ENCODE data around the gene ANKRD42. TPM values are rescaled to one million over a fixed set of nuclear protein-coding genes. Genes with fewer than 3 reads are reported as not detected.
"Not testable (repeated sequence)": the region's sequence is repeated elsewhere in the genome, so short reads cannot be mapped to it uniquely, and the experiment has no call there.

Gene ANKRD42
- total RNA-seq, 2 experiments from 2014 or later, result 3.8 to 5.4 TPM

DNA sequence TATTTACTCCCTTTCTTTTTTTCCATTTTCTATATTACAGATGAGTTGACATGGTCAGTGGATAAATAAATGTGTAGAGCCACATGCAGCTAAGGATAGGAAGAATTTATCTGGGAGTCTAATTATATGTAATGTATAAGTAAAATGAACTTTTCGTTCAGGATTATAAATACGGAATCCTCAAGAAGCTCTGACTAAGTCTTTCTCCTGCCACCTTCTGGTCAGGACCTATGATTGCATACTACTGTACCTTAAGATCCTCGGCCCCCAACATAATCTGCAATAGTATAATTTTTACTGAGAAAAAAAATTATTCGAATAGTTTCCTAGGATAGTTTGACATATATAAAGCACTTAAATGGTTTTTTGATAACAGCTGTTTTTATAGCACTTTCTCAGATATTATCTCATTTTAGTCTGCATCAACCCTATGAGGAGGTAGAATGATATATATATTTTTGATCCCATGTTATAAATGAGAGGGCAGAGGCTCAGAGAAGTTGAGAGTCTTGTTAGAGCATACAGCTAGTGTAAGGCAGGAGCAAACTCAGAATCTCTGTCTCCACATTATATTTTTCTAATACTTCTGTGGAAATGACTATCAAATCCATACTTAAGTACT, 56.6 kb downstream of the ANKRD42 start:
- Mint-ChIP-seq H3K27me3 (no peaks in the 10 kb centered on the region), H3K4me1 (ENCODE audit: low read depth) (no peaks in the 10 kb centered on the region), H3K9me3 (no peaks in the 10 kb centered on the region), H3K4me3 (no peak overlapping the region), H3K36me3 (no peaks in the 10 kb centered on the region), H3K27ac (no peak overlapping the region)
- POLR2A ChIA-PET, result no interaction called here
- CTCF ChIA-PET, result interaction anchor here (0.7 to 3.8 kb wide), 39 partner anchors 8 to 570 kb away, joined by 3 to 36 read pairs (median 5); partner anchors contain the start of genes CCDC90B and DDIAS
- intact Hi-C loops (cut with micrococcal nuclease), result loop anchor here (1.0 to 2.0 kb wide), 3 partner anchors 55 to 383 kb away; no protein-coding TSS in a partner anchor
- DNase-seq, result no peak

DNA sequence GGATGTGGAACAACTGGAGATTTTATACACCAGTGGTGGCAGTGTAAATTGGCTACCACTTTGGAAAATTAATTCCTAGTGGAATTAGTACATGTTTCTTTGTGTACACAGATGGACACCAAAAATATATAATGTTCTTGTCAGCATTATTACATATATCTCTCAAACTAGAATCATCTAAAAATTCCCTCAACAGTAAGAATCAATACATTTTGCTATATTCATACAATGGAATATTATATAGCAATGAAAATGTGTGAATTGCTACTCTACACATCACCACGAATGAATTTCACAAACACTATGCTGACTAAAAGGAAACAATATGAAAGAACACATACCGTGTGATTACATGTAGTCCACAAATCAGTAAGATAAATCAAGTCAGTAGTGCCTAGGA, 58.8 kb downstream of the ANKRD42 start:
- Mint-ChIP-seq H3K4me3 (no peak overlapping the region), H3K36me3 (no peaks in the 10 kb centered on the region), H3K27ac (no peak overlapping the region), H3K4me1 (ENCODE audit: low read depth) (no peaks in the 10 kb centered on the region), H3K9me3 (no peaks in the 10 kb centered on the region), H3K27me3 (no peaks in the 10 kb centered on the region)
- ChIA-PET POLR2A (no interaction called here), CTCF (interaction anchor here (1.3 kb wide), 1 partner anchor 385 kb away, joined by 5 read pairs; no protein-coding TSS in a partner anchor)
- intact Hi-C loops (cut with micrococcal nuclease), result no loop called here
- no peak for DNase-seq

DNA sequence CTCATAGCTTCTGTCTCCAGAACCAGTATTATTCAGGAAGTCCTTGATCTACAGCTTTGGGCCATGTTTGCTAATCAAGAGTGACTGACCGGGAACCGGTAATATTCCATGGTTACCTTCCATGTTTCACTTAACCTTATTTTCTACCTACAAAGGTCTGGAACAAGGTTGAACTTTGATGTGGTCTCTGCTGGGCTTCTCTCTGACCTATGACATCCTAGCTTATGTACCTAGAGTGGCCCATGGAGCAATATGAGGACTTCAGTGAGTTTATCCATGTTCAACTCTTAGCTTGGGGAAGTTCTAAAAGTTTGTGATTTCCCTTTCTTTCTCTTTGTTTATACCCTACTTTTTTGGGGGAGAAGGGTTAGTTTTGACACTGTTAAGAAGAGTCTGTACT, 59.4 kb downstream of the ANKRD42 start:
- no peak overlapping the region for H3K27ac Mint-ChIP-seq
- no peaks in the 10 kb centered on the region for H3K27me3 Mint-ChIP-seq
- no peak for DNase-seq
- peaks cover 3% of the 10 kb centered on the region for H3K36me3 Mint-ChIP-seq
- H3K4me3 Mint-ChIP-seq, result no peak overlapping the region
- no peaks in the 10 kb centered on the region for H3K9me3 Mint-ChIP-seq
- ChIA-PET CTCF (interaction anchor here (1.3 kb wide), 1 partner anchor 385 kb away, joined by 5 read pairs; no protein-coding TSS in a partner anchor), POLR2A (no interaction called here)
- no peaks in the 10 kb centered on the region for H3K4me1 Mint-ChIP-seq (ENCODE audit: low read depth)
- intact Hi-C loops (cut with micrococcal nuclease), result no loop called here

DNA sequence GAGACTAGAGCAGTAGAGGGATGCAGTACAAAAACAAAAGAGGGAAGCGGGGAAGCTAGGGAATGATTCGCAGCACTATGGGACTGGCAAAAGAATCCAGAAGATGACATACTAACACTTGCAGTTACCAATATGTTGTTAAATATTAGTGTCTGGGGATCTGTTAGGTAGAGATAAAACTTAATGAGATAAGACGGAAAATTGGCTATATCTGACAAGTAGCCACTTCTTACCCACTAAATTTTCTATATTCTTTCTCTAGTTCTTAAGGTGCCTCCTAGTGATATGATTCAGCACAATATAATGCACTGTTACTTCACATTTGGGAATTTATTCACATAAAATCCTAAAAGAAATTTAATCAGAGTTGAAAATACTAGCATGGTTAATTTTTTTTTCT, 61.9 kb downstream of the ANKRD42 start:
- Mint-ChIP-seq H3K27ac (no peak overlapping the region), H3K4me1 (ENCODE audit: low read depth) (no peaks in the 10 kb centered on the region), H3K27me3 (no peaks in the 10 kb centered on the region), H3K4me3 (no peak overlapping the region), H3K36me3 (peaks cover 5% of the 10 kb centered on the region), H3K9me3 (no peaks in the 10 kb centered on the region)
- DNase-seq, result no peak
- ChIA-PET POLR2A (no interaction called here), CTCF (interaction anchor here (1.4 kb wide), 1 partner anchor 330 kb away, joined by 3 read pairs; no protein-coding TSS in a partner anchor)
- intact Hi-C loops (cut with micrococcal nuclease), result no loop called here

DNA sequence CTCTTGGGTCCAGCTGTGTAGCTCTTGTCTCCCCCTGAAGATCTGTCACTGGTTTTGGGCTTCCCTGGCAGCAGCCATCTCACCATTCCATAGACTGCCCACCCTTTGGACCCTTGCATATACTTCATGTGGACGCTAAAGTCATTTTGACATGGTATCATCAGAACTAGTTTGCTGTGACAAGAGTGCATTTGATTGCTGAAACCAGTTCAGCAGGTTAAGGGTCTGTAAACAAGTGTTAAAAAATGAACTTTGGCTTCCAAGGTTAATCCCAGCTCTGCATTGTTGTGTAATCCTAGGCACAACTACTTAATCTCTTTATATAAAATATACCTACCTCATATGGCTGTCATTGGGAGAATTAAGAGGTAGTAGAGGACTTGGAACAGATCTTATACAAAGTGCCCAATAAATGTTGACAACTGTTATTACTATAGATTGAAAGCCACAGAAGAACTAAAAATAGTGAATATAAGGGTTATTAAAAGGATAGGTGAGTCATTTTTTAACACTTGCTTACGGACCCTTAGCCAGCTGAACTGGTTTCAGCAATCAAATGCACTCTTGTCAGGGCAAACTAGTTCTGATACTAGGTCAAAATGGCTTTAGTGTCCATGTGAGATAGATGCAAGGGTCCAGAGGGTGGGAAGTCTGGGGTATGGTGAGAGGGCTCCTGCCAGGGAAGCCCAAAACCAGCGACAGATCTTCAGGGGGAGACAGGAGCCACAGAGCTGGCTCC, 63.3 kb downstream of the ANKRD42 start:
- ChIA-PET CTCF (interaction anchor here (0.6 kb wide), 1 partner anchor 36 kb away, joined by 3 read pairs; no protein-coding TSS in a partner anchor), POLR2A (no interaction called here)
- no peaks in the 10 kb centered on the region for H3K27me3 Mint-ChIP-seq

DNA sequence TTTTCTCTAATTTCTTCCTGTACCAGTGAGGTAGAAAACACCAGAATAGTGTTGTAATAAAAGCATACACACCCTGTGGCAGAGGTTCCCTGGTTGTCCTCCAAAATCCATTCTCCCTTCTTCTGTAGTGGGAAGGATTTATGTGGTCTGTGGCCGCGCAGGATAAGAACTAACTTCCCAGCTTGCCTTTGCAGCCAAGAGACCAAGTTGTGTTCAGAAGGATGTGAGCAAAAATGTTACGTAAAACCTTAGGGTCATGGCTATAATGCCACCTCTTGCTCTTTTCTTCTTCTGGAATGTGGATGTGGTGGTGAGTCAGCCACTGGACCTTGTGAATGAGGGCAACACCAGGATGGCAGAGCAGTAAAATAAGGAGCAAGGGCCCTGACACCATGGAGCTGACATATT, 64.3 kb downstream of the ANKRD42 start:
- POLR2A ChIA-PET, result no interaction called here
- intact Hi-C loops (cut with micrococcal nuclease), result no loop called here

More for the DNA sequence above, 63.3 kb downstream of the ANKRD42 start:
- no peak overlapping the region for H3K27ac Mint-ChIP-seq
- intact Hi-C loops (cut with micrococcal nuclease), result no loop called here
- H3K4me1 Mint-ChIP-seq (ENCODE audit: low read depth), result no peaks in the 10 kb centered on the region
- H3K9me3 Mint-ChIP-seq, result no peaks in the 10 kb centered on the region
- H3K36me3 Mint-ChIP-seq, result peaks cover 8% of the 10 kb centered on the region
- DNase-seq, result no peak
- no peak overlapping the region for H3K4me3 Mint-ChIP-seq

DNA sequence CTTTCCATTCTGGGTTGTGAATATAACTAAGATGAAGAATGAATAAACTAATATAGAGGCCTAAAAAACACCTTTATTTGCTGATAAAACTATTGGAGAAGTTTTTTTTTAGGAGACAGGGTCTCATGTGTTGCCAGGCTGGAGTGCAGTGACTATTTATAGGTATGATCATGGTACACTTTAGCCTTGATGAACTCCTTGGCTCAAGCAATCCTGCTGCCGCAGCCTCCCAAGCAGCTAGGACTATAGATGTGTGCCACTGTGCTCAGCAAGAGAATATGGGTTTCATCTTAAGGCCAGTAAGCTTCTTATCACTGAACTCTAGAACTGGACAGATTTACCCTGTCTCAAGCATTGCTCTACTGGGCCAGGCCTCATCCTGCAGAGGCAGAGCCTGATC, 66.0 kb downstream of the ANKRD42 start:
- intact Hi-C loops (cut with micrococcal nuclease), result no loop called here
- no peaks in the 10 kb centered on the region for H3K27me3 Mint-ChIP-seq
- POLR2A ChIA-PET, result no interaction called here
- H3K4me1 Mint-ChIP-seq (ENCODE audit: low read depth), result no peaks in the 10 kb centered on the region
- H3K27ac Mint-ChIP-seq, result no peak overlapping the region
- DNase-seq, result no peak
- CTCF ChIA-PET, result interaction anchor here (1.0 kb wide), 1 partner anchor 10 kb away, joined by 5 read pairs; no protein-coding TSS in a partner anchor
- H3K4me3 Mint-ChIP-seq, result no peak overlapping the region
- peaks cover 17% of the 10 kb centered on the region for H3K36me3 Mint-ChIP-seq
- H3K9me3 Mint-ChIP-seq, result no peaks in the 10 kb centered on the region

More for the DNA sequence above, 64.3 kb downstream of the ANKRD42 start:
- Mint-ChIP-seq H3K27ac (no peak overlapping the region), H3K36me3 (peaks cover 8% of the 10 kb centered on the region), H3K4me3 (no peak overlapping the region), H3K27me3 (no peaks in the 10 kb centered on the region), H3K9me3 (no peaks in the 10 kb centered on the region), H3K4me1 (ENCODE audit: low read depth) (no peaks in the 10 kb centered on the region)
- CTCF ChIA-PET, result interaction anchor here (1.2 to 1.5 kb wide), 2 partner anchors 8 to 540 kb away, joined by 3 to 7 read pairs; no protein-coding TSS in a partner anchor
- DNase-seq, result no peak

DNA sequence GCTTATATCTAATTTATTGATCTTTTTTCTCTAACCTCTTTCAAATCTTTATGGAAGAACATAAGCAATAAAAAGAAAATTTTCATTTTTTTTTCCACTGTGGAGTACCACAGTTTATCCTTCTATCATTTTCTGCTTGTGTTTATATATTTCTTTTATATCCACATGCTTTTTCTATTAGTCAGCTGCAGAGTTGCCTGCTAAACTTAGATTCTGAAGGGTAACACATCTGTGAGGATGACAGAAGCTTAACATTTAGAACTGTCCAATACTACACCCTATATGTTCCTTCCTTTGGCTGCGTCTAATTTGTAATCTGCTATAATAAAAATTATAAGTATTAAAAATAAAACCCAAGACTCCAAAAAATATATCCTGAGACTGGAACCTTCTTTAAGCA, 71.8 kb downstream of the ANKRD42 start:
- Mint-ChIP-seq H3K36me3 (peaks cover 47% of the 10 kb centered on the region), H3K9me3 (no peaks in the 10 kb centered on the region)

DNA sequence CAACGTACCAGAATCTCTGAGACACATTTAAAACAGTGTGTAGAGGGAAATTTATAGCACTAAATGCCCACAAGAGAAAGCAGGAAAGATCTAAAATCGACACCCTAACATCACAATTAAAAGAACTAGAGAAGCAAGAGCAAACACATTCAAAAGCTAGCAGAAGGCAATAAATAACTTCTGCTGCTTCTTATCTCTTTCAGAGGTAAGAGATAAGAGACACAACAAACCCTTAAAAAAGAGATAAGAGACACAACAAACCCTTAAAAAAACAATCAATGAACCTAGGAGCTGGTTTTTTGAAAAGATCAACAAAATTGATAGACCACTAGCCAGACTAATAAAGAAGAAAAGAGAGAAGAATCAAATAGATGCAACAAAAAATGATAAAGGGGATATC, 75.6 kb downstream of the ANKRD42 start:
- H3K36me3 Mint-ChIP-seq, result peaks cover 67% of the 10 kb centered on the region
- POLR2A ChIA-PET; intact Hi-C loops (cut with micrococcal nuclease); H3K27ac Mint-ChIP-seq; H3K27me3 Mint-ChIP-seq; CTCF ChIA-PET; H3K9me3 Mint-ChIP-seq; H3K4me3 Mint-ChIP-seq; DNase-seq: not testable (repeated sequence)
- H3K4me1 Mint-ChIP-seq (ENCODE audit: low read depth), result peaks cover 19% of the 10 kb centered on the region

More for the DNA sequence above, 71.8 kb downstream of the ANKRD42 start:
- ChIA-PET POLR2A (no interaction called here), CTCF (no interaction called here)
- Mint-ChIP-seq H3K4me3 (no peak overlapping the region), H3K4me1 (ENCODE audit: low read depth) (peaks cover 12% of the 10 kb centered on the region), H3K27ac (no peak overlapping the region), H3K27me3 (no peaks in the 10 kb centered on the region)
- no peak for DNase-seq
- intact Hi-C loops (cut with micrococcal nuclease), result no loop called here

DNA sequence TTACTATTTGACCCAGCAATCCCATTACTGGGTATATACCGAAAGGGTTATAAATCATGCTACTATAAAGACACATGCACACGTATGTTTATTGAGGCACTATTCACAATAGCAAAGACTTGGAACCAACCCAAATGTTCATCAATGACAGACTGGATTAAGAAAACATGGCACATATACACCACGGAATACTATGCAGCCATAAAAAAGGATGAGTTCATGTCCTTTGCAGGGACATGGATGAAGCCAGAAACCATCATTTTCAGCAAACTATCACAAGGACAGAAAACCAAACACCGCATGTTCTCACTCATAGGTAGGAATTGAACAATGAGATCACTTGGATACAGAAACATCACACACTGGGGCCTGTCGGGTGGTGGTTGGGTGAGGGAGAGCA, 78.2 kb downstream of the ANKRD42 start:
- intact Hi-C loops (cut with micrococcal nuclease); POLR2A ChIA-PET; CTCF ChIA-PET; H3K4me3 Mint-ChIP-seq; DNase-seq; H3K9me3 Mint-ChIP-seq; H3K27ac Mint-ChIP-seq; H3K27me3 Mint-ChIP-seq: not testable (repeated sequence)
- H3K36me3 Mint-ChIP-seq, result peaks cover 56% of the 10 kb centered on the region
- H3K4me1 Mint-ChIP-seq (ENCODE audit: low read depth), result peaks cover 19% of the 10 kb centered on the region

DNA sequence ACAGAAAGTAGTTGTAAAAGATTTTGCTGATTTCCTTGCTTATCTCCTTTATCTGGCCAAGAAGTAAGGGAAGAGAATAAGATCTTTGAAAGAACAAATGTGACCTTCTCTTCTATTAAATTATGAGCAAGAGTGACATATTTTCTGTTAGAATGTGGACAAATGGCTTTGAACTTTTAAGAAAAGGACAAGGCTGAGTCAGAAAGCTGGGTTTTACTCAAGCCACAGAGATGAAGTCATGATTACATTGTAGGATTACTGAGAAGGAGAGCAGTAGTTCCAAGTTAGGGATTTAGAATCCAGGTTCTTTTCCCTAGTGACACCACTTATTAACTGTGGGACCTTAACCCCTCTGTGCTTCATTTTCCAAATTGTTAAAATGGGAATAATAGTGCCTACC, 79.1 kb downstream of the ANKRD42 start:
- Mint-ChIP-seq H3K36me3 (peaks cover 52% of the 10 kb centered on the region), H3K27ac (no peak overlapping the region), H3K27me3 (no peaks in the 10 kb centered on the region), H3K9me3 (peaks cover 5% of the 10 kb centered on the region), H3K4me1 (ENCODE audit: low read depth) (peaks cover 19% of the 10 kb centered on the region), H3K4me3 (no peak overlapping the region)
- ChIA-PET CTCF (interaction anchor here (0.9 kb wide), 1 partner anchor 23 kb away, joined by 3 read pairs; no protein-coding TSS in a partner anchor), POLR2A (no interaction called here)
- intact Hi-C loops (cut with micrococcal nuclease), result no loop called here
- no peak for DNase-seq

DNA sequence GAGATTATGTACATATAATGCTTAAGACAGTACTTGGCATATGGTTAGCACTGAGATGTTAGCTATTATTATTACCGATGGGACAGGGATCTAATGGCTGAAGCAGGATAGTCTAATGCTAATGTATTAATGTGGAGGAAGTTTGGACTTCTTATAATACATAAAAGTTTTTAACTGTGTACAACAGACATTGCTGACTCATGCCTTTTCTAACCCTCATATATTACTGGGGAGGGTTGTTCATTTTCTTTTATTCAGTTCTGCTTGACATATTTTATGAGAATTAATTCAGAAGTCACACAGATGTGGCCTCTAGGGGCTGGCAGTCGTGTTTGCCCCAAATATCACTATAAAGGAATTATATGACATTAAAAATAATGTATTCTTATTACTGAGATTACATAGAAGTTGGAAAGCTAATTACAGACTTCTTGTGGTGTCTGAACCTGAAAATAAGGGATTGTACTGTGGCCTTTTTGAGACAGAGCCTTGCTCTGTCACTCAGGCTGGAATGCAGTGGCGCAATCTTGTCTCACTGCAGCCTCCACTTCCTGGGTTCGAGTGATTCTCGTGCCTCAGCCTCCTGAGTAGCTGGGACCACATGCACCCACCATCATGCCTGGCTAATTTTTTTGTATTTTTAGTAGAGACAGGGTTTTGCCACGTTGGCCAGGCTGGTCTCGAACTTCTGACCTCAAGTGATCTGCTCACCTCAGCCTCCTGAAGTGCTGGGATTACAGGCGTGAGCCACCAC, 82.6 kb downstream of the ANKRD42 start:
- CTCF ChIA-PET, result interaction anchor here (0.6 to 3.5 kb wide), 6 partner anchors 8 to 409 kb away, joined by 3 to 11 read pairs (median 3); no protein-coding TSS in a partner anchor
- Mint-ChIP-seq H3K36me3 (peaks cover 30% of the 10 kb centered on the region), H3K4me3 (no peak overlapping the region), H3K27me3 (no peaks in the 10 kb centered on the region), H3K27ac (no peak overlapping the region), H3K4me1 (ENCODE audit: low read depth) (peaks cover 3% of the 10 kb centered on the region), H3K9me3 (peaks cover 5% of the 10 kb centered on the region)
- no peak for DNase-seq
- intact Hi-C loops (cut with micrococcal nuclease), result no loop called here
- POLR2A ChIA-PET, result no interaction called here

Data from activated CD4-positive, alpha-beta memory T cell treated with anti-CD3 and anti-CD28 coated beads for 36 hours (primary cell).